GM18517 (cell line): ENCODE results near the gene SORCS2.

Source experiments
- ATAC-seq: cut with Tn5 transposase; IDR thresholded peaks from one replicate; pipeline ENCODE4 v1.9.1; 2021; ENCODE audit warnings: mild to moderate bottlenecking, moderate library complexity; ENCODE audit not compliant: unreplicated experiment

The SORCS2 gene

GRCh38 chr4:7620086-7620813 is 427.9 kb downstream of the SORCS2 start:
- no peak for ATAC-seq

GRCh38 chr4:7620814-7621176 is 428.5 kb downstream of the SORCS2 start:
- ATAC-seq = no peak

GRCh38 chr4:7621252-7622035 is 429.1 kb downstream of the SORCS2 start:
- ATAC-seq = no peak

GRCh38 chr4:7622371-7622770 is 430.0 kb downstream of the SORCS2 start:
- no peak for ATAC-seq

GRCh38 chr4:7623468-7623867 is 431.1 kb downstream of the SORCS2 start:
- no peak for ATAC-seq

- ATAC-seq = no peak
Observed at GRCh38 chr4:7624396-7624980, 432.1 kb downstream of the SORCS2 start.

- ATAC-seq = no peak
Observed at GRCh38 chr4:7625071-7625470, 432.7 kb downstream of the SORCS2 start.

- no peak for ATAC-seq
Observed at GRCh38 chr4:7626531-7626930, 434.2 kb downstream of the SORCS2 start.

GRCh38 chr4:7627251-7628250 is 435.2 kb downstream of the SORCS2 start:
- ATAC-seq = no peak

- ATAC-seq = no peak
Observed at GRCh38 chr4:7628432-7628831, 436.1 kb downstream of the SORCS2 start.

- no peak for ATAC-seq
Observed at GRCh38 chr4:7629501-7630254, 437.3 kb downstream of the SORCS2 start.

GRCh38 chr4:7630568-7631287 is 438.4 kb downstream of the SORCS2 start:
- no peak for ATAC-seq

- no peak for ATAC-seq
Observed at GRCh38 chr4:7631288-7632014, 439.1 kb downstream of the SORCS2 start.

GRCh38 chr4:7632341-7632740 is 440.0 kb downstream of the SORCS2 start:
- no peak for ATAC-seq

- no peak for ATAC-seq
Observed at GRCh38 chr4:7632971-7633370, 440.6 kb downstream of the SORCS2 start.

GRCh38 chr4:7634661-7635251 is 442.4 kb downstream of the SORCS2 start:
- no peak for ATAC-seq

- ATAC-seq = no peak
Observed at GRCh38 chr4:7635445-7636239, 443.3 kb downstream of the SORCS2 start.

- no peak for ATAC-seq
Observed at GRCh38 chr4:7636240-7636508, 443.8 kb downstream of the SORCS2 start.
